ENCODE results near the gene RGS9BP.

GRCh38 chr19:32631381-32631780, 44.3 kb upstream of the RGS9BP start:
- TF ChIP-seq, protein P1, sequence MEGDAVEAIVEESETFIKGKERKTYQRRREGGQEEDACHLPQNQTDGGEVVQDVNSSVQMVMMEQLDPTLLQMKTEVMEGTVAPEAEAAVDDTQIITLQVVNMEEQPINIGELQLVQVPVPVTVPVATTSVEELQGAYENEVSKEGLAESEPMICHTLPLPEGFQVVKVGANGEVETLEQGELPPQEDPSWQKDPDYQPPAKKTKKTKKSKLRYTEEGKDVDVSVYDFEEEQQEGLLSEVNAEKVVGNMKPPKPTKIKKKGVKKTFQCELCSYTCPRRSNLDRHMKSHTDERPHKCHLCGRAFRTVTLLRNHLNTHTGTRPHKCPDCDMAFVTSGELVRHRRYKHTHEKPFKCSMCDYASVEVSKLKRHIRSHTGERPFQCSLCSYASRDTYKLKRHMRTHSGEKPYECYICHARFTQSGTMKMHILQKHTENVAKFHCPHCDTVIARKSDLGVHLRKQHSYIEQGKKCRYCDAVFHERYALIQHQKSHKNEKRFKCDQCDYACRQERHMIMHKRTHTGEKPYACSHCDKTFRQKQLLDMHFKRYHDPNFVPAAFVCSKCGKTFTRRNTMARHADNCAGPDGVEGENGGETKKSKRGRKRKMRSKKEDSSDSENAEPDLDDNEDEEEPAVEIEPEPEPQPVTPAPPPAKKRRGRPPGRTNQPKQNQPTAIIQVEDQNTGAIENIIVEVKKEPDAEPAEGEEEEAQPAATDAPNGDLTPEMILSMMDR (IDR thresholded peaks at IDR 0.05; ENCODE audit: low read length), result no peak
- TF ChIP-seq EZH2 (optimal IDR thresholded peaks at IDR 0.05; ENCODE audit: low read depth, low read length) (no peak), EZH2phosphoT487 (IDR thresholded peaks at IDR 0.05; ENCODE audit: low read length) (no peak)
